ENCODE data around the gene NECTIN1.
A peak's percentile ranks its signal among the peaks of the same experiment; 100 is the strongest.

NECTIN1 gene

GRCh38 chr11:119635041-119635740, 93.8 kb downstream of the NECTIN1 start:
- no peak for DNase-seq

DNA sequence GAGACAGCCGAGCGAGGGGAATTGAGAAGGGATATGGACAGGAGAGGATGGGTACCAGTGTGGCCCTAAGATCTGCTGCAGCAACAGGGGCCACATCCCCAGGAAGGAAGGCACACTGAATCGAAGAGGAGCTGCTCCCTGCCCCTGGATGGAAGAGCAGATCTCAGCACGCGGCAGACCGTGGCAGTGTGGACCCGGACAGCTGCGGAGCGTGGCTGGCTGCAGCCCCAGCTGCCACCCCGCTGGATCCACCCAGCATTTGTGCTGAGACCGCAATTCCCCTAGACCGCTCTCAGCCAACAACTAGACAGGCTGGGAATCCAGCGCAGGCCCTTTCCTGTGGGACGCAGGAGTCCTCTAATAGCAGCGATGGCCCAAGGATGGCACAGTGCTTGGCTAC, 94.7 kb downstream of the NECTIN1 start:
- DNase-seq: no peak

- DNase-seq: no peak
Measured at GRCh38 chr11:119629834-119630624, 99.0 kb downstream of the NECTIN1 start.

- no peak for DNase-seq
Measured at GRCh38 chr11:119629085-119629484, 99.9 kb downstream of the NECTIN1 start.

DNA sequence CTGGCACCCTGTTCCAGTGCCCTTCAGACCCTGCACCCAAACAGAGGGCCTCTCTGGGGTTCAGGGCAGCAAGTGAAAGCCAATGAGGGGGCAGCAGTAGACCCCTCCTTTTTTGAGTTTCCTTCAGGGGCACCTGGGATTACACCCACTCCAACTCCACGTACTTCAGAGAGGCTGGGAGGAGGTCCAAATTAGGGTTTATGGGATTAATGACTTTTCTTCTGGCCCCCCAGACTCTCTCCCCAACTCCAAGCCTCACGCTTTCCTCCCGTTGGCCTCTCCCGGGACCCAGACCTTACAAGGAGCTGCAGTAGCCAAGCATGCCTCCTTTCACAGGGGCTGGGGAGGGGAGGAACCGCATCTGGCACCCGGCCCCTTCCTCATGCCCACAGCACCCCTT, 101.7 kb downstream of the NECTIN1 start:
- DNase-seq: no peak

DNA sequence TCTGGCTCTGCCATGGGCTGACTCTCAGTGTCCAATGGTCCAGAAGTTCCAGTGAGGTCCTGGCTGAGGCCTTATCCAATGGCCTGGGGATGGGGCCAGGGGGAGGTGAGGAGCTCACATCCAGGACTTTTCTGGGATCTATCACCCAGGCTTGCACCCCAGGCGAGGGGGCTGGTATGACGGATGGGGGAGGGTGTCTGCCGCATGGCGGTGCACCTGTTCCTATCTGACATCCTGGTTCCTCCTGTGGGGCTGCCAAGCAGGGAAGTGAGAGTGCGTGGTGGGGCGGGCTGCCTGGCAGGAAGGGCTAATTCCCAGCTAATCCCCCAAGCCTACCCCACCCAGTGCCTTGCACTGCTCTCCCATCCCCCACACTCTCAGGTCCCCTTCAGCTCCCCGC, 102.1 kb downstream of the NECTIN1 start:
- DNase-seq: no peak

GRCh38 chr11:119626197-119626841, 102.7 kb downstream of the NECTIN1 start:
- DNase-seq: no peak

DNA sequence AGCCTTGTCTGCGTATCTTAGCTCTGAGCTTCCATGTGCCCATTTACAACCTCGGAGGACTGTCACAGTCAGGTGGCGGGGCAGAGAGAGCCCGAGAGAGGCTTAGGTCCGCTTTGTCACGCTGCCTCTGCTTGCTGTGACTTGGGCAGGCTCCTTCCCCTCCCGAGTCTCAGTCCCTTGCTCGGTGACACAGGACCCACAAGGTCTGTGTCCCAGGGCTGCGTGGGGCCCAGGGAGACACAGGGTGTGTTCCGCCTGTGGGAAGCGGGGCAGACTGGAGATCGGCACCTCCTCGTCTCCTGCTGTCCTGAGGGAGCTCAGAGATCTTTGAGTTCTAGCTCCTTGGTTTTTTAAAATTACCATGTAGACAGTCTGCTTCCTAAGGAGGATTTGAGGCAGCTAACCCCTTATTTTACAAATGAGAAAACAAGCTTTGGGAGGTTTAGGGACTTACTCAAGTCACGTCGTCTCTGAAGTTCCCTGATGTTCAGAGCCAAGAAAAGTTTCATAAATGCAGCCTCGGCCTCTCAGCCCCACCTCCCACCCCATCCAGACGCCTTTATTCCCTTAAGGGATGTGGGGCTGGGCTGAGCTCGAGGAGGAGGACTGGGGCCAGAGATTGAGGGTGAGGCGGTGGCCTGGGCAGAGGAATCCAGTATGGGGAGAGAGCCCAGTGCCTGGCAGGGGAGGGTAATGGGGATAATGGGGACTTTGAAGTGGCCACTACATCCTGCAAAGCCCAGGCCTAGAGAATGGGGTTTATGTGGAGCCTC, 103.6 kb downstream of the NECTIN1 start:
- no peak for DNase-seq

DNA sequence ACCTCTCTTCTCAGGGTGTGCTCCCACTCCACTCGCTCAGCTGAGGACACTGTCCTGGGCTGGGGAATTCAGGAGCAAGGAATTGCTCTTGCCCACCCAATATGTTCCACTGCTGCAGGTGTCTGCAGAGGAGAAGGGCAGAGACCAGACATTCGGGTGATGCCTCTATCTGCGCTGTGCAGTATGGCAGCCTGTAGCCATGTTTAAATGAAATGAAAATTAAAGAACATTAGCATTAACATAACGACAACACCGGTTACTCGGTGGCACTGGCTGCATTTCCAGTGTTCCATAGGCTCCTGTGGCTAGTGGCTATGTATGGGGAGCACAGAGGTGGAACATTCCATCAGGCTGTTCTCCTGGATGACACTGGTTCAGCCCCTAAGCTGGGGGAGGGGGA, 104.4 kb downstream of the NECTIN1 start:
- no peak for DNase-seq

DNA sequence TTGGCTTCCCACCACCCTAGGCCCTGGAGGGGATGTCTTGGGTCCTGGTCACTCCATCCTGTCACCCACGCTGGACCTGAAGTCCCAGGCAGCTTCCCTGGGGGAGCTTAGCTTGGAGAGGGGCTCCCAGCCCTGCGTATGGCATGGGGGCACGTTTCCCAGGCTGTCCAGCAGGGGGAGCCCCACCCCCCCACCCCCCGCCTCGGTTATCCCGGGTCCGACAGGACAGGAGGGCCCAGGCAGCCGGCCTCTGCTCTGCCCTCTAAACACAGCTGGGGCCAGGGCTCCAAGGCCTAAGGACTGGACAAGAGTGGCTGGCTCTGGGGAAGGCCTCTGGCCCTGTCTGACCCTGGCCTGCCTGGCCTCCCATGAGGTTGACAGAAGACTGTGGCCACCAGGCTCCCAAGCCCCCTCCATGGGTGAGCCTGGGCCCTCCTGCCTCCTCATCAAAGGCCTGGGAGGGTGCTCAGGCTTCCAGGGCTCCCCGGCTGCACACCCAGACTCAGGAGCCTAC, 104.8 kb downstream of the NECTIN1 start:
- no peak for DNase-seq

DNA sequence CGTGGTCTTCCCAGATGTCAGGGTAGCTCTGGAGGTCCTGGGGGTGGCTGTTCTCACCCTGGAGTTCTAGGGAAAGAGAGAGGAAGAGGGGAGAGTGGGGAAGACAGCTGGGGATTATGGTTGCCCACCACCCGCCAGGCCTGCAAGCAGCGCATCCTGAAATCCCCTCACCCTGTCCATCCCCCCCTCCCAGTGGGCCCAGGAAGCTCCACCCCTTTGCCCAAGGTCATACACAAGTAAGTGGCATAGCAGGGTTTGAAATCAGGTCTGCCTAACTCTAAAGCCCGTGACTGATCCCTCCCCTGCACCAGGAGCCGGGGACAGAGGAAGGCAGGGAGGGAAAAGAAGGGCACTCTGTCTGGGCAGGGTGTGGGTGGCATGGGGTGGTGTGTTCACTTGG, 105.3 kb downstream of the NECTIN1 start:
- DNase-seq: no peak

- DNase-seq: no peak
Measured at GRCh38 chr11:119622454-119623143, 106.4 kb downstream of the NECTIN1 start.

GRCh38 chr11:119619665-119620064, 109.3 kb downstream of the NECTIN1 start:
- DNase-seq: no peak

DNA sequence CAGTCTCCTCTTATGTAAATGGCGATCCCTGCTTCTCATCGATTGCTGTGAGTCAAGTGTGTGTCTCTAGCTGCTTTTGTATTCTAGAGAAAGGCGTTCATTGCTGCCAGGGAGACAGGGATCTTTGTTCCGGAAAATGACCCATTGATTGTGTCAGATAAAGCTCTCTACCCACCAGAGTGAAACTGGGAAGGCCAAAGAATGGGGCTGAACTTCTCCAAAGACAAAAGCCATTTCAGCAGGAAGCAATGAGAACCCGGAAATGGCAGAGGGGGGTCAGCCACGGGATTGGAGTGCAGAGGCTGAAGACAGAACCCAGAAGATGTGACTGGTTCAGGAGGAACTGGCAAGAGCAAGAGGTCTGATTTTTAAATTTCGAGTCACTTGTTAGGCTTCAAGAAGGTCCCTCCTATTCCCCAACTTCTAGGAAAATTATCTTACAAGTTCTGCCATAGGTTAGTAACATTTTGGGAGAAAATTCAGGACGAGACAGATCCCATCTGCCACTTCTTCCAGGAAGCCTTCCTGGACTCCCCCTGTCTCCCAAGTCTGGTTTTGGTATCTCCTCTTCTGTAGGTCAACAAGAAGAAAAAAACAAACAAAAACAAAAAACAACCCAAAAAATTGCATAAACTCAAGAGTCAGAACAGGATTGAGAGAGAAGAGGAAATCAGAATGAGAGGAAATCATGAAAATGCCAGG, 110.6 kb downstream of the NECTIN1 start:
- DNase-seq: peak in 1 of 2 donors; percentile 55

DNA sequence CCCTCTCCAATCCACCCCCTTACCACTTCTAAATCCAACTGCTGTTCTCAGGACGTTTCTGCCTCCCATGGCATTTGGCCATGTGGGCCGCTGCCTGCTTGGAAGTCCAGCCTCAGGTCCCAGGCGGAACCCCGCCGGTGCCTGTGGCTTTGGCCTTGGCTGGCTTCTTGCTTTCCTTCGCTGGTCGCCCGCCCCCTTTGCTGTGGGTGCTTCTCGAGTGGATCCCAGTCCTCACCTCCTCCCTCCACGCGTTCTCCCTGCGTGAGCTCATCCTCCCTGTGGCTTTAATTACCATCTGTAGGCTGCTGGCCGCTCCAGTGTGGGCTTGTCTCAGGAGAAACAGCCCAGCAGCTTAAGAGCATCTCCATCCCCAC, 111.7 kb downstream of the NECTIN1 start:
- no peak for DNase-seq

- no peak for DNase-seq
Measured at GRCh38 chr11:119616586-119617339, 112.2 kb downstream of the NECTIN1 start.

DNA sequence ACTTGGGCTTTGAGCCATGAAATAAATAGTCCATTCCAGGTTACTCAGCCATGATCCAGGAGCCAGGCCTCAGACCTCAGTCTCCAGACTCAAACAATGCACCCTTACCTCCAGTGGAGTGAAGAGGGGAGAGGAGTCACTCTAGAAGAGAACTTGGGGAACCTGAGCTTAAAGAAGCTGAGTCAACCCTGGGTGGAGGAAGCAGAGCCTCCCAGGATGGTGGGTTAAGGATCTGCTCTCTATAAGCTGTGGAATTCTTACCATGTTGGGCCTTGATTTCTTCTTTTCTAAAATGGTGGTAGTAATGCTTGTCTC, 113.2 kb downstream of the NECTIN1 start:
- DNase-seq: no peak

DNA sequence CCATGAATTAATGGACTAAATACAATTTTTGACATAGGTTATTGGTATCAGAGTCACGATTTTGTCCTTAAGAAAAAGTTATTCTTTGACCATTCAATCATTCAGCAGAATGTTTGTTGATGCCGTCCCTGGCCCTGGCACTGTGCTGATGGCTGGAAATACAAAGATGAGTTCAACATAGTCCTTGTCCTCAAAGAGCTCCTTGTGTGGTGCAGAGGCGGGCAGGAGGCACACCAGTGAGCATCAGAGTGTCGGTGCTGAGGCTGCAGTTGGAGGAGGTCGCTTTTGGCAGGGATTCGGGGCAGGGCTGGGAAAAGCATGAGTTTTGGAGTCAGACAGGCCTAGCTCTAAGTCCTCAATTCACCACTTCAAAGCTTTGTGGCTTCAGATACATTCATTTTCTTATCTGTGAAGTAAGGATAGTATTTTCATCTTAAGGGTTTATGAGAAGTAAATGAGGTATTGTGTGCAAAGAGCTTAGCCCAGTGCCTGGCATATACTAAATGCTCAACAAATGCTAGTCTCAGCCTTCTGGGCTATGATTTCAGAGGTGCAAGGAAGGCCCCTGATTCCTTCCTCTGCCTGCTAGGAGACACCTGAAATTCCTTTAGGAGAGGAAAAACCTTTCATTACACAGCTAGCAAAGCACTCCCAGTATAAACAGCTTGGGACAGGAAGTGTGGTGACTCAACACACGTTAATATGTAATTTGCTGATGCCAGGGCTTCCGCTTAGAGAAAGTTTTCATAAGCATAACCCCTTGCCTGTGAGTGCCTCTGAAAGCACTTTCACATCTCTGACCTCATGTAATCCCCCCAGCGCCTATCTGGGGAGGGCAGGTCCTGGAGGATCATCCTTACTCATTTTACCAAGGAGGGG, 113.8 kb downstream of the NECTIN1 start:
- DNase-seq: peak in 1 of 2 donors; percentile 3

GRCh38 chr11:119614222-119615002, 114.6 kb downstream of the NECTIN1 start:
- no peak for DNase-seq

All from CD4-positive, alpha-beta T cell treated with Interferon alpha-2 for 1 hour (primary cell).